Ovary (tissue), 9 donors: Measurements from ENCODE around the gene LMLN. TPM values are rescaled to one million over a fixed set of nuclear protein-coding genes. Genes with fewer than 3 reads are reported as not detected.
"Not testable (repeated sequence)": the region's sequence is repeated elsewhere in the genome, so short reads cannot be mapped to it uniquely, and the experiment has no call there.

Source experiments
- DNase-seq, 5 donors: peaks; one replicate each; pipeline ENCODE4 v3.0.0-alpha.2; 2019 to 2020
- H3K27ac ChIP-seq, 2 donors: fragments of 200-600 bp; one replicate each; pipeline versions ENCODE4 v1.5.1 to v1.8.0; 2019 to 2022
- H3K27me3 ChIP-seq: fragments of 200-600 bp; one replicate; pipeline ENCODE4 v1.8.0; 2022
- H3K36me3 ChIP-seq: fragments of 200-600 bp; sonication (generic); one replicate; pipeline ENCODE4 v1.5.1; 2019
- H3K4me1 ChIP-seq: one replicate; pipeline ENCODE4 v1.8.1; 2013; ENCODE audit warnings: mild to moderate bottlenecking, moderate library complexity; ENCODE audit not compliant: insufficient read depth
- H3K4me3 ChIP-seq: fragments of 200-600 bp; sonication (generic); one replicate; pipeline ENCODE4 v1.5.1; 2017
- H3K9me3 ChIP-seq, 2 donors: fragments of 200-600 bp in 1 of 2; sonication (generic) in 1 of 2; one replicate each; pipeline versions ENCODE4 v1.5.1 to v1.8.1; 2013 to 2019; ENCODE audit warnings: mild to moderate bottlenecking in 1 of 2, moderate library complexity in 1 of 2
- EP300 ChIP-seq: sonication (generic); formaldehyde crosslinking; IDR thresholded peaks from one replicate; pipeline ENCODE4 v1.6.1; 2017; ENCODE audit warnings: antibody characterized with exemption
- POLR2A ChIP-seq: fragments of 450-650 bp; IDR thresholded peaks from one replicate; pipeline ENCODE4 v1.6.1; 2017; ENCODE audit warnings: antibody characterized with exemption, mild to moderate bottlenecking, moderate library complexity
- WGBS, 3 donors: extraction: QIAGEN DNeasy Blood & Tissue Kit in 1 of 3; methylation state at CpG; one replicate each; pipeline versions ENCODE4 v1.1.5 to v1.1.7; 2013 to 2017; 5-methylcytosine and 5-hydroxymethylcytosine counted together
- intact Hi-C, 4 donors: fragments of 100-400 bp; cut with DNase I; formaldehyde crosslinking; loops; one replicate each; pipeline versions ENCODE4 v1.11.0 to v1.15.1; 2022 to 2023
- polyA plus RNA-seq, 2 donors: library from polyadenylated mRNA; stranded (reverse); fragments of 200-250 nt in 1 of 2; fragments of 350-450 nt in 1 of 2; fragmentation: Illumina TruSeq in 1 of 2; extraction: RNeasy Lipid Tissue Mini Kit (QIAGEN cat#74804) in 1 of 2; gene quantifications; one replicate each; pipeline ENCODE4 v1.2.3, GENCODE V29; 2013 to 2014
- total RNA-seq, 7 donors: library from RNA; depleted of rRNA in 2 of 7; stranded (reverse); fragments of >200 nt in 2 of 7; fragmentation: NEBNext Ultra II Directional in 3 of 7; extraction: Animal tissue kit (Norgen Biotek cat#: 25700) in 3 of 7; gene quantifications; one replicate each; pipeline versions ENCODE4 v1.1.0 to v1.2.4, GENCODE V29; 2016 to 2023
- TF ChIP-seq, protein P1 (sequence below), 3 donors: fragments of 450-650 bp in 2 of 3; fragments of 200-600 bp in 1 of 3; IDR thresholded peaks; one replicate each; pipeline versions ENCODE4 v1.5.1 to v1.8.0; 2016 to 2022; ENCODE audit warnings: antibody characterized with exemption in 3 of 3, mild to moderate bottlenecking in 1 of 3
- donor health status: DM: no; HTN: no; CAD: no; lungs with moderate emphysema.
- donor health status: DM: no; HTN: no; CAD: no.
- donor health status: Bipolar disorder and iron deficiency.
- donor health status: DM: yes; HTN: yes; CAD: no.
- donor health status: DM: no; HTN: no; CAD: no.
- donor health status: DM: yes; HTN: yes; CAD: no.

Gene LMLN
- total and polyA plus RNA-seq, 9 donors, result 2.4 to 12.8 (median 7.4) TPM

DNA sequence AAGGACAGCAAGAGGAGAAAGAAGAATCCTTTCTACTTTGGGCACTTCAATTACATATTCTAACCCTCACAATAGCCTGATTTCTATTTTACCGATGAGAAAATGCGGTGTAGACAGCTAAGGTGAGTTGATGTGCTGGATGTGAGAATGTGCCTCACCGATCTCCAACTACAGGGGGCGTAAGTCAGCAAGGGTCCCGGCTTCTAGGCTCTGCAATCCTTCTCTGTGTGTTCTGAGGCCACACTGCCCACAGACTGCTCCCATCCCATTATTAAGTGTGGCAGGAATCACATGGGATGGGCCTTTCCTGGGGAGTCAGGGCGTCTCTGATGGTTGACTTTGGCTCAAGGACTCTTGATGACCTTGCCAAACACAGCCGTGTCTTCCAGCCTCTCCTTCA, 33.6 kb upstream of the LMLN start:
- intact Hi-C loops, result no loop called here
- Histone ChIP-seq H3K36me3 (no peaks in the 10 kb centered on the region), H3K4me1 (no peaks in the 10 kb centered on the region), H3K27ac (no peak overlapping the region), H3K4me3 (no peak overlapping the region), H3K27me3 (no peaks in the 10 kb centered on the region), H3K9me3 (no peaks in the 10 kb centered on the region)
- WGBS, 3 donors, result 59 to 70% (median 63%) methylated on average over 7 of the region's 7 CpGs
- no peak for DNase-seq
- no peak for TF ChIP-seq EP300
- TF ChIP-seq, protein P1, sequence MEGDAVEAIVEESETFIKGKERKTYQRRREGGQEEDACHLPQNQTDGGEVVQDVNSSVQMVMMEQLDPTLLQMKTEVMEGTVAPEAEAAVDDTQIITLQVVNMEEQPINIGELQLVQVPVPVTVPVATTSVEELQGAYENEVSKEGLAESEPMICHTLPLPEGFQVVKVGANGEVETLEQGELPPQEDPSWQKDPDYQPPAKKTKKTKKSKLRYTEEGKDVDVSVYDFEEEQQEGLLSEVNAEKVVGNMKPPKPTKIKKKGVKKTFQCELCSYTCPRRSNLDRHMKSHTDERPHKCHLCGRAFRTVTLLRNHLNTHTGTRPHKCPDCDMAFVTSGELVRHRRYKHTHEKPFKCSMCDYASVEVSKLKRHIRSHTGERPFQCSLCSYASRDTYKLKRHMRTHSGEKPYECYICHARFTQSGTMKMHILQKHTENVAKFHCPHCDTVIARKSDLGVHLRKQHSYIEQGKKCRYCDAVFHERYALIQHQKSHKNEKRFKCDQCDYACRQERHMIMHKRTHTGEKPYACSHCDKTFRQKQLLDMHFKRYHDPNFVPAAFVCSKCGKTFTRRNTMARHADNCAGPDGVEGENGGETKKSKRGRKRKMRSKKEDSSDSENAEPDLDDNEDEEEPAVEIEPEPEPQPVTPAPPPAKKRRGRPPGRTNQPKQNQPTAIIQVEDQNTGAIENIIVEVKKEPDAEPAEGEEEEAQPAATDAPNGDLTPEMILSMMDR (IDR thresholded peaks at IDR 0.05), result no peak
- TF ChIP-seq POLR2A, result no peak

DNA sequence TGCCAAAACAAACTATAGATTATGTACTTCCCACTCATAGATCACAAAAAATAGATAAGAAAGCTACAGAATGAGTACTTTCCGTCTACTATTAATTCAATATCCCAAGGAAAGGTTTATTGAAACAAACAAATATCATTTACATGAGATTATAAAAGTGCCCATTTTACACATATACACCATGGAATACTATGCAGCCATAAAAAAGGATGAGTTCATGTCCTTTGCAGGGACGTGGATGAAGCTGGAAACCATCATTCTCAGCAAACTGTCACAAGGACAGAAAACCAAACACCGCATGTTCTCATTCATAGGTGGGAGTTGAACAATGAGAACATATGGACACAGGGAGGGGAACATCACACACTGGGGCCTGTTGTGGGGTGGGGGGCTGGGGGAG, 32.4 kb upstream of the LMLN start:
- H3K27ac ChIP-seq, DNase-seq, H3K4me1 ChIP-seq, H3K36me3 ChIP-seq, H3K9me3 ChIP-seq, intact Hi-C loops, H3K27me3 ChIP-seq, H3K4me3 ChIP-seq: not testable (repeated sequence)
- WGBS, 3 donors, result 87 to 97% (median 93%) methylated on average over 3 of the region's 3 CpGs

DNA sequence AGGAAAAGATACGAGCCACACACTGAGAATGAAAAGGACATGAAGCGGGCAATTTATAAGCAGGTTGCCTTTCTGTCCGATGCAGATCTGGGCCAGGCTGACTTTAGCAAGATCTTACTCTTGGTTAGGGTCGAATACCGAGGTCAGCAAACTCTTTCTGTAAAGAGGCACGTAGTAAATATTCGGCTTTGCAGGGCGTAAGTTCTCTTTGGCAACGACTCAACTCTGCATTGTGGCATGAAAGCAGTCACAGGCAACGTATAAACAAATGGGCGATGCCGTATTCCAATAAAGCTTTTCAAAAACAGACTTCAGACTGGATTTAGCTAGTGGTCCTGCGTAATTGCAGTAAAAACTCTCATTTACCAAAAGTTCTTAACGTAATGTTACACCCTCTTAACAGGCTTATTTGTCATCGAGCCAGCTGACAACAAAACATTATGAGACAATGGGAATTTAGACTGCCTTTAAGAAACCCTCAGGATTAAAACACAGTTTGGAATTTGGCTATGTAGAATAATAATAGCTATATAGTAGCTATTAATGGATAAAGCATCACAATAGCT, 23.1 kb upstream of the LMLN start:
- Histone ChIP-seq H3K4me1 (no peaks in the 10 kb centered on the region), H3K4me3 (no peak overlapping the region), H3K9me3 (no peaks in the 10 kb centered on the region), H3K27ac (no peak overlapping the region), H3K36me3 (no peaks in the 10 kb centered on the region), H3K27me3 (no peaks in the 10 kb centered on the region)
- no peak for DNase-seq
- TF ChIP-seq POLR2A (no peak), EP300 (no peak)
- TF ChIP-seq, protein P1 (IDR thresholded peaks at IDR 0.05), result no peak
- WGBS, 3 donors, result 89 to 91% (median 90%) methylated on average over 15 of the region's 15 CpGs
- intact Hi-C loops, result no loop called here

DNA sequence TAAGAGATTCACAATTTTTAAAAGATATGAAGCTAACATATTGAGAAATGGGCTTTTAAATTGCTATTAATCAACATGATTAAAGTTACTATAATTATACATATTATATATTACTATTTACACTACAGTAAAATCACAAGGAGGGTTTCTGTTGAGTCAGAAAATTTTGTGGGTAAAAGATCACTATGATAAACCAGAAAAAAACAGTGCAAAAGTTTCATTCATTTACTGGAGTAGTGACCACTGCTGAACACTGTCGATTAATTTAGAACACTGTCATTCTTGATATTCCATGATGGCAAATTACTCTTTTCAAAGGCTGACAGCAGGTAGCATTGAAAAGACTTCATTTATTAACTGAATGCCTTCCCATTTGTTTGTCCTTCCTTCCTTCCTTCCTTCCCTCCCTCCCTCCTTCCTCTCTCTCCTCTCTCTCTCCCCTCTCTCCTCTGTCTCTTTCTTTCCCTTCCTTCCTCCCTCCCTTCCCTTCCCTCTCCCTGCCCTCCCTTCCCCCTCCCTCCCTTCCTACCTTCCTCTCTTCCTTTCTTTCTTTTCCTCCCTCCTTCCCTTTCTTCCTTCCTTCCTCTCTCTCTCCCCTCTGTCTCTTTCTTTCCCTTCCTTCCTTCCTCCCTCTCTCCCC, 19.2 kb upstream of the LMLN start:
- H3K9me3 ChIP-seq, result no peaks in the 10 kb centered on the region
- no peaks in the 10 kb centered on the region for H3K27me3 ChIP-seq
- no peaks in the 10 kb centered on the region for H3K4me1 ChIP-seq
- H3K36me3 ChIP-seq, result no peaks in the 10 kb centered on the region
- WGBS, 3 donors, result 89 to 93% (median 92%) methylated on average over 1 of the region's 1 CpG
- H3K27ac ChIP-seq, result no peak overlapping the region
- intact Hi-C loops, result loop anchor here in 1 of 4 donors (5.0 kb wide), 1 partner anchor 34 kb away; no protein-coding TSS in a partner anchor
- H3K4me3 ChIP-seq, result no peak overlapping the region
- DNase-seq, result no peak
- TF ChIP-seq EP300 (no peak), POLR2A (no peak)
- TF ChIP-seq, protein P1 (IDR thresholded peaks at IDR 0.05), result no peak

DNA sequence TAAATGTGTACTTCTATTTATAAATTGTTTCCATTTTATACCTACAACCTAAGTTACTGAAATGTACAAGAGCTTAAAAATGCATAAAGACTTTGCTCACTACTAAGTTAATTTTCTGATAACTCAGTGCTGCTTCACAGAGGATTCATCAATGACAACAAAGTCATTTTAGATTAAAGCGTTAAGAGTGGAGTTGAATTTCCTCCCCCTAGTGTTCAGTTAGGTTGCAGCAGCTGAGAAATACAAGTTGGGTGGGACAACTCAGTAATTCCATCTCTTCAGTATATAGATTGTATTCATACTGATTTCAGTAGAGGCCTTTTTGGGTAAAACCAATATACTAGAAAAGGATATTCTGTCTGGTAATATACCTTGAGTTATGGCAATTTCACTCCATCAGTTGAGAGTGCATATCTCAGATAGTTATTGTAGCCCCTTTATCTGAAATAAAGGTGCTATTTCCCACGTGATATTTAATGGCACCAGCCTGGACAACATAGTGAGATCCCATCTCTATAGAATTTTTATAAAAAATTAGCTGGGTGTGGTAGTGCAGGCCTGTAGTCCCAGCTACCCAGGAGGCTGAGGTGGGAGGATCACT, 17.0 kb upstream of the LMLN start:
- Histone ChIP-seq H3K27ac (no peak overlapping the region), H3K9me3 (no peaks in the 10 kb centered on the region), H3K27me3 (no peaks in the 10 kb centered on the region), H3K4me3 (no peak overlapping the region), H3K4me1 (no peaks in the 10 kb centered on the region), H3K36me3 (no peaks in the 10 kb centered on the region)
- 33 to 38% (median 34%) methylated on average over 2 of the region's 2 CpGs for WGBS, 3 donors
- TF ChIP-seq EP300, result no peak
- TF ChIP-seq, protein P1 (IDR thresholded peaks at IDR 0.05), result peak in 2 of 3 donors; percentile 41 to 47
- intact Hi-C loops, result loop anchor here in 1 of 4 donors (5.0 kb wide), 1 partner anchor 36 kb away; no protein-coding TSS in a partner anchor
- no peak for DNase-seq
